Measurements from ENCODE around the gene SPDYE2.
"Not testable (repeated sequence)": the region's sequence is repeated elsewhere in the genome, so short reads cannot be mapped to it uniquely, and the experiment has no call there.

Gene SPDYE2

DNA sequence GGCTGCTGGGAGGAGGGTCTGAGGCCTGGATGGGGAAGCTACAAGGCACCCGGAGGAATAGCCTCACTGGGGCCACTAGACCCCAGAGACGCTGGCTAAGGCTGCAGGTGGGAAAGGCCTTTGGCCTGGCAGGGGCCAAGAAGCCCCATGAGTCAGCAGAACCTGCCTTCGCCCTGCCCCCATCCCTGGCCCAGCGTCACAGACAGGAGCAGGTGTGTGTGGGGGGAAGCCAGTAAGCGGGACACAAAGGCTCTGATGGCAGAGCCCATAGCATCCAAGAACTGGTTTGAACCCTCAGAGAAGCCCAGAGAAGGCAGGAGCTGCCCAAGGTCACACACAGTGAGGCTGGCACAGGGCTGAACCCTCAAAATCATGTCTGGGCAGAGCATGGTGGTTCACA is 55.8 kb downstream of the SPDYE2 start:
- DNase-seq, result not testable (repeated sequence)

DNA sequence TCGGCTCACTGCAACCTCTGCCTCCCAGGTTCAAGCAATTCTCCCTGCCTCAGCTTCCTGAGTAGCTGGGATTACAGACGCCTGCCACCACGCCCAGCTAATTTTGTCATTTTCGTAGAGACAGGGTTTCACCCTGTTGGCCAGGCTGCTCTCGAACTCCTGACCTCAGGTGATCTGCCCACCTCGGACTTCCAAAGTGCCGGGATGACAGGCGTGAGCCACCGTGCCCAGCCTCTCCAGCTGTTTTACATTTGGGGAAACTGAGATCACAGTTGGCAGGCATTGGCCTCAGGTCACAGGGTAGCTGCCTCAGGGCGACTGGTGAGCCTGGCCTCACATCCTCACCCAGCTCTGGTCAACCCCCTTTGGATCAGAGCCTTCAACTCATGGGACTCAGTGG is 58.7 kb downstream of the SPDYE2 start:
- DNase-seq, result not testable (repeated sequence)

DNA sequence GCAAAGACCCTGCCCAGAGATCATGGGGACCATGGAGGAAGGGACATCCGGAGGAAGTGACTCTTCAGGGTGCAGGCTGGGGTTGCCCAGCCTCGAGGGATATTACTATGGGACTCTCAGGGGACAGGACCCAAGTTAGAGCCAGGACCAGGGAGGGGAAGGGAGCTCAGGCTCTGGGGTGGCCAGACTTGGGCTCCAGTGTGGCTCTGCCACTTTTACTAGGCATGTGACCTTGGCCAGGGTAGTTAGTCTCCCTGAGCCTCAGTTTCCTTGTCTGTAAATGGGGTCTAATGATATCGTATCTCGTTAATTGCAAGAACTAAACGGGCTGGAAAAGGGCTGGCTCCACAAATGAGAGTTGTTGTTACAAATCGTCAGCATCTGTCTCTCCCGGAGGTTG is 59.4 kb downstream of the SPDYE2 start:
- DNase-seq, result not testable (repeated sequence)

DNA sequence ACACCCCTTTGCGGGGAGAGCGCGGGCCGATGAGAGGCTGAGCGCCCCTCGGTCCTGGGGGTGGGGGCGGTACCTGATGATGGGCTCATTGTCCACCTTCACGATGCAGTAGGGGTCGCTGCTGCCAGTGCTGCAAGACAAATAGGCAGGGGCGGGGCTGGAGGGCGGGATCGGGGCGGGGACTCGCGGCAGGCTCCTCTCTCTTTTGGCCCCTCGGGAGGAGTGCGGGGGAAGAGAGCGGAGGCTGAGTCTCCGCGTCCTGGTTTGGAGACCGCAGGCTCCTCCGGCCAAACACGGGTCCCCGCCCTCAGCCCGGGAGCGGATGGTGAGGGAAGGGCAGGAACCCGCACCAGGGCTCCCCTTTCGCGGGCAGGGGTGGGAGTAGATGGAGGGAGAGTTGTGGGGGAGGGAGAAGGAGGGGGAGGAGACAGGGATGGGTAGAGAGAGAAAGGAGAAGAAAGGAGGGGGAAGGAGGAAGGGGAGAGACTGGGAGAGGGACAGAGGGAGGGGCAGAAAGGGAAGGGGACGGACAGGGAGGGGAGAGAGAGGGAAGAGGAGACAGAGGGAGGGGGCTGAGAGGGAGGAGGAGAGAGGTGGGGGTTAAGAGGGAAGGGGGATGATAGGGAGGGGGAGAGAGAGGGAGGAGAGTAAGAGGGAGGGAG is 60.1 kb downstream of the SPDYE2 start:
- DNase-seq, result not testable (repeated sequence)

DNA sequence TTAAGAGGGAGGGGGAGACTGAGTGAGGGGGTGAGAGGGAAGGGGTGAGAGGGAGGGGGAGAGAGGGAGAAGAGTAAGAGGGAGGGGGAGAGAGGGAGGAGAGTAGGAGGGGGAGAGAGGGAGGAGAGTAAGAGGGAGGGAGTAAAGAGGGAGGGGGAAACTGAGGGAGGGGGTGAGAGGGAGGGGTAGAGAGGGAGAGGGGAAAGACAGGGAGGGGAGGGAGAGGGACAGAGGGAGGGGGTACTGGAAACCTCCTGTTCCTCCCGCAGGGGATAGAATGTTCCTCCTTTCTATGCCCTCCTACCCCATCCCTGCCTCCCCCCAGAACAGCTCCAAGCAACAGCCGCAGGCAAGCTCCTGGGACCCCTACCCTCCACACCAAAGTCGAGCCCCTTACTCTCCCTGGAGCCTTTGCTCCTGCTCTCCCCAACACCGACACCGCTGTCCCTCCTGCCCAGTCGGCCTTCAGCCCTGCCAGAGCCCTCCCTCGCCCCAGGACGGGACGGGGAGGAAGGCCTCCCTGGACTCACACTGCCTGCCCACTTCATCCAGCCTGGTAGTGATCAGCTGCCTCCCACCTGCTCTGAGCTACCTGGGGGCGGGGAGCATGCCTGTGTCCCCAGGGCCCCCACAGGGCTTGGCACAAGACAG is 60.8 kb downstream of the SPDYE2 start:
- not testable (repeated sequence) for DNase-seq

Measured in activated CD8-positive, alpha-beta memory T cell treated with anti-CD3 and anti-CD28 coated beads, Interleukin-2, amount 50 U/mL, for 4 hours (primary cell).